HEK293 (cell line): Measurements from ENCODE around the gene SCYGR1.
A peak's percentile ranks its signal among the peaks of the same experiment; 100 is the strongest.
"Not testable (repeated sequence)": the region's sequence is repeated elsewhere in the genome, so short reads cannot be mapped to it uniquely, and the experiment has no call there.

Experiments
- CTCF ChIA-PET: fragments of 350-600 bp; formaldehyde crosslinking; extraction: SDS; loops from one replicate; lab custom pipeline; 2021; ENCODE audit warnings: antibody characterized with exemption; lab: Yijun Ruan, JAX
- POLR2A ChIA-PET: fragments of 300-600 bp; formaldehyde crosslinking; extraction: SDS; loops from one replicate; lab custom pipeline; 2020; ENCODE audit warnings: antibody characterized with exemption, inconsistent platforms; lab: Yijun Ruan, JAX
- H3K27ac ChIP-seq: fragments of 200-500 bp; sonication (Bioruptor generic); 2 replicates; pipeline ENCODE4 v1.5.1; 2014; ENCODE audit warnings: low read depth, low read length, control low read depth, inconsistent platforms; ENCODE audit errors: extremely low read depth
- H3K36me3 ChIP-seq, 2 experiments: fragments of 200-500 bp in 1 of 2; sonication (Bioruptor generic) in 1 of 2; 1 replicate in 1 of 2; 2 replicates in 1 of 2; pipeline ENCODE4 v1.5.1; 2014 to 2017; ENCODE audit warnings: inconsistent platforms in 2 of 2, low read length in 2 of 2; ENCODE audit not compliant: control insufficient read depth in 2 of 2, insufficient read depth in 1 of 2
- H3K4me1 ChIP-seq: fragments of 200-500 bp; sonication (Bioruptor generic); 2 replicates; pipeline ENCODE4 v1.5.1; 2014; ENCODE audit warnings: mild to moderate bottlenecking, low read length, inconsistent platforms; ENCODE audit not compliant: control insufficient read depth, insufficient read depth
- H3K4me3 ChIP-seq: 2 replicates; pipeline ENCODE4 v1.5.1; 2011; ENCODE audit warnings: low read depth, mild to moderate bottlenecking, control low read depth, low read length, moderate library complexity
- H3K9me3 ChIP-seq: fragments of 200-500 bp; sonication (Bioruptor generic); 2 replicates; pipeline ENCODE4 v1.5.1; 2014; ENCODE audit warnings: low read depth, low read length, inconsistent platforms; ENCODE audit not compliant: control insufficient read depth, insufficient read depth
- GFI1B ChIP-seq: fragments of 450-650 bp; formaldehyde crosslinking; IDR thresholded peaks from 2 replicates; pipeline ENCODE4 v1.5.1; 2016; ENCODE audit warnings: missing biosample characterization, missing genetic modification characterization
- SCRT2 ChIP-seq: fragments of 450-650 bp; formaldehyde crosslinking; IDR thresholded peaks from 2 replicates; pipeline ENCODE4 v1.5.1; 2016; ENCODE audit warnings: missing biosample characterization, missing genetic modification characterization
- SETDB1 ChIP-seq: IDR thresholded peaks from one replicate; pipeline ENCODE4 v1.6.1; 2017; ENCODE audit warnings: mild to moderate bottlenecking, low read length, moderate library complexity, mixed read lengths; ENCODE audit not compliant: insufficient read length
- ZBTB8A ChIP-seq: fragments of 450-650 bp; formaldehyde crosslinking; IDR thresholded peaks from 2 replicates; pipeline ENCODE4 v1.5.1; 2016; ENCODE audit warnings: missing biosample characterization, missing genetic modification characterization
- ZIC2 ChIP-seq: fragments of 450-650 bp; formaldehyde crosslinking; IDR thresholded peaks from 2 replicates; pipeline ENCODE4 v1.5.1; 2016; ENCODE audit warnings: missing biosample characterization, missing genetic modification characterization
- ZNF121 ChIP-seq: fragments of 450-650 bp; formaldehyde crosslinking; IDR thresholded peaks from 2 replicates; pipeline ENCODE4 v1.5.1; 2016; ENCODE audit warnings: missing biosample characterization, missing genetic modification characterization
- ZNF140 ChIP-seq: fragments of 450-650 bp; formaldehyde crosslinking; IDR thresholded peaks from 2 replicates; pipeline ENCODE4 v1.5.1; 2016; ENCODE audit warnings: missing biosample characterization, missing genetic modification characterization
- ZNF157 ChIP-seq: fragments of 450-650 bp; formaldehyde crosslinking; IDR thresholded peaks from 2 replicates; pipeline ENCODE4 v1.5.1; 2016; ENCODE audit warnings: missing biosample characterization, missing genetic modification characterization
- ZNF214 ChIP-seq: fragments of 450-650 bp; formaldehyde crosslinking; IDR thresholded peaks from 2 replicates; pipeline ENCODE4 v1.5.1; 2017; ENCODE audit warnings: missing biosample characterization, mild to moderate bottlenecking, missing genetic modification characterization, borderline replicate concordance
- ZNF24 ChIP-seq: fragments of 450-650 bp; formaldehyde crosslinking; IDR thresholded peaks from 2 replicates; pipeline ENCODE4 v1.5.1; 2016; ENCODE audit warnings: missing biosample characterization, missing genetic modification characterization
- ZNF37A ChIP-seq: fragments of 450-650 bp; IDR thresholded peaks from 2 replicates; pipeline ENCODE4 v1.5.1; 2018; ENCODE audit warnings: missing biosample characterization, missing genetic modification characterization
- ZNF529 ChIP-seq: fragments of 450-650 bp; formaldehyde crosslinking; IDR thresholded peaks from 2 replicates; pipeline ENCODE4 v1.5.1; 2017; ENCODE audit warnings: missing genetic modification characterization, missing biosample characterization; ENCODE audit not compliant: insufficient replicate concordance
- ZNF548 ChIP-seq: fragments of 450-650 bp; formaldehyde crosslinking; IDR thresholded peaks from 2 replicates; pipeline ENCODE4 v1.5.1; 2016; ENCODE audit warnings: missing biosample characterization, missing genetic modification characterization
- ZNF624 ChIP-seq: fragments of 450-650 bp; formaldehyde crosslinking; IDR thresholded peaks from 2 replicates; pipeline ENCODE4 v1.5.1; 2017; ENCODE audit warnings: missing biosample characterization, missing genetic modification characterization
- ZNF658 ChIP-seq: fragments of 450-650 bp; formaldehyde crosslinking; IDR thresholded peaks from 2 replicates; pipeline ENCODE4; 2016; ENCODE audit warnings: missing biosample characterization, missing genetic modification characterization
- ZNF707 ChIP-seq: fragments of 450-650 bp; formaldehyde crosslinking; IDR thresholded peaks from 2 replicates; pipeline ENCODE4 v1.5.1; 2016; ENCODE audit warnings: missing biosample characterization, missing genetic modification characterization
- ZNF843 ChIP-seq: fragments of 450-650 bp; formaldehyde crosslinking; IDR thresholded peaks from 2 replicates; pipeline ENCODE4 v1.5.1; 2016; ENCODE audit warnings: missing biosample characterization, missing genetic modification characterization
- ZSCAN16 ChIP-seq: fragments of 450-650 bp; formaldehyde crosslinking; IDR thresholded peaks from 2 replicates; pipeline ENCODE4 v1.5.1; 2016; ENCODE audit warnings: missing biosample characterization, missing genetic modification characterization
- TF ChIP-seq, protein P1 (sequence below): fragments of 450-650 bp; formaldehyde crosslinking; IDR thresholded peaks from 2 replicates; pipeline ENCODE4 v1.5.1; 2016; ENCODE audit warnings: missing biosample characterization, missing genetic modification characterization
- TF ChIP-seq, protein P2 (sequence below): fragments of 450-650 bp; formaldehyde crosslinking; IDR thresholded peaks from 2 replicates; pipeline ENCODE4 v1.5.1; 2016; ENCODE audit warnings: missing biosample characterization, missing genetic modification characterization
- TF ChIP-seq, protein P3 (sequence below): fragments of 450-650 bp; formaldehyde crosslinking; IDR thresholded peaks from 2 replicates; pipeline ENCODE4 v1.5.1; 2017; ENCODE audit warnings: missing biosample characterization, missing genetic modification characterization
- TF ChIP-seq, protein P4 (sequence below): fragments of 450-650 bp; formaldehyde crosslinking; IDR thresholded peaks from 2 replicates; pipeline ENCODE4 v1.5.1; 2016; ENCODE audit warnings: missing biosample characterization, missing genetic modification characterization
- TF ChIP-seq, protein P5 (sequence below): IDR thresholded peaks from 2 replicates; pipeline ENCODE4 v1.6.1; 2011; ENCODE audit warnings: mild to moderate bottlenecking, low read depth, low read length, borderline replicate concordance

SCYGR1 gene, protein sequence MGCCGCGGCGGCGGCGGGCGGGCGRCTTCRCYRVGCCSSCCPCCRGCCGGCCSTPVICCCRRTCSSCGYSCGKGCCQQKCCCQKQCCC

DNA sequence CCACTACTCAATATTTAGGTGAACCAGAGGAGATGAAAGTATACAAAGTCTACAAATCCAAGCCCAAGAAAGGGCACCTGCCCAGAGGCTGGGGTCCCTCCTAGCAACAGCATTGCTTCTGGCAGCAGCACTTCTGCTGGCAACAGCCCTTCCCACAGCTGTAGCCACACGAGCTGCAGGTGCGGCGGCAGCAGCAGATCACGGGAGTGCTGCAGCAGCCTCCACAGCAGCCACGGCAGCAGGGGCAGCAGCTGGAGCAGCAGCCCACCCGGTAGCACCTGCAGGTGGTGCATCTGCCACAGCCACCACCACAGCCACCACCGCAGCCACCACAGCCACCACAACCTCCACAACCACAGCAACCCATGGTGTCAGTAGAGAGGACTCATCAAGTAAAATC lies at the start of gene SCYGR1:
Gene SCYGR1, minus strand, starts transcription at position 367 of the 400 bp plus-strand sequence. Its CDS starts 0 bp downstream, at position 367.
- H3K9me3 ChIP-seq, CTCF ChIA-PET, H3K27ac ChIP-seq, H3K4me1 ChIP-seq, H3K36me3 ChIP-seq, POLR2A ChIA-PET, H3K4me3 ChIP-seq: not testable (repeated sequence)
- TF ChIP-seq SCRT2 (tag by site-specific recombination) = peak; percentile 28; the same call in 1 of the 2 replicates

DNA sequence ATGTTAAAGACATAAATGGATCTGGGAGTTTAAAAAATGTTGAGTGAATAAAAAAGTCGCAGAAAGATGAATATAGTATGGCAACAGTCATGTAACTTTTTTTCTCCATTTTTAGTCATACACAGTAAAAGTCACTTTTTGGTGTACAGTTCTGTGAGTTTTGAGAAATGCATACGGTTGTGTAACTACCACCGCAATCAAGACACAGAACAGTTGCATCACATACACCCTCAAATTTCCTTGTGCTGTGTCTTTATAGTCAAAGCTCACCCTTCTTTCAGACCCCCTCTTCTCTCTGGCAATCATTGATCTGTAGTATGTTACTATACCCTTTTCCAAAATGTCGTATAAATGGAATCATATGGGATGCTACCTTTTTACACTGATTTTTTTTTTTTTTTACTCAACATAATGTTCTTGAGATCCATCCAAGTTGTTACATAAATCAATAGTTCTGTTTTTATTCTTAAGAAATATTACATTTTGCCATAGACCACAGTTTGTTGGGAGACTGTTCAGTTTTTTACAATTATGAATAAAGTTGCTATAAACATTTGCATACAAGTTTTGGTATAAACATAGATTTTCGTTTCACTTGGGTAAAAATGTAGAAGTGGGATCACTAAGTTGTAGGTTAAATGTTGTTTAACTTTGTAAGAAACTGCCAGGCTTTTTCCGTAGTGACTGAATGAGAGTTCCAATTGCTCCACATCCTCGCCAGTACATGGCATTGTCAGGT lies 48.9 kb upstream of the SCYGR1 start:
- H3K4me1 ChIP-seq = no peaks in the 10 kb centered on the region
- no peak overlapping the region for H3K4me3 ChIP-seq
- ChIA-PET CTCF (no interaction called here), POLR2A (no interaction called here)
- no peaks in the 10 kb centered on the region for H3K9me3 ChIP-seq
- TF ChIP-seq ZNF624 (no peak), GFI1B (tag by site-specific recombination) (no peak), ZNF24 (tag by site-specific recombination) (no peak), ZNF214 (tag by site-specific recombination) (no peak), ZNF658 (no peak)
- no peak overlapping the region for H3K27ac ChIP-seq
- H3K36me3 ChIP-seq = no peaks in the 10 kb centered on the region

DNA sequence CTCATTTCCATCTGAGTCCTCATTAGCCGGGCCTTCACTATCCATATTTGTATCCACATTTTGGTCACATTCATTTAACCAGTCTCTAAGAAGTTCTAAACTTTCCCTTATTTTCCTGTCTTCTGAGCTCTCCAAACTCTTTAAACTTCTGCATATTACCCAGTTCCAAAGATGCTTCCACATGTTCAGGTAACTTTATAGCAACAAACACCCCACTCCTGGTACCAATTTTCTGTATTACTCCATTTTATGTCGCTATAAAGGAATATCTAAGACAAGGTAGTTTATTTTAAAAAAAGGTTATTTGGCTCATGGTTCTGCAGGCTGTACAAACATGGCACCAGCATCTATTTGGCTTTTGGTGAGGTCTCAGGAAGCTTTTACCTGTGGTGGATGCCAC lies 45.4 kb upstream of the SCYGR1 start:
- POLR2A ChIA-PET = no interaction called here

DNA sequence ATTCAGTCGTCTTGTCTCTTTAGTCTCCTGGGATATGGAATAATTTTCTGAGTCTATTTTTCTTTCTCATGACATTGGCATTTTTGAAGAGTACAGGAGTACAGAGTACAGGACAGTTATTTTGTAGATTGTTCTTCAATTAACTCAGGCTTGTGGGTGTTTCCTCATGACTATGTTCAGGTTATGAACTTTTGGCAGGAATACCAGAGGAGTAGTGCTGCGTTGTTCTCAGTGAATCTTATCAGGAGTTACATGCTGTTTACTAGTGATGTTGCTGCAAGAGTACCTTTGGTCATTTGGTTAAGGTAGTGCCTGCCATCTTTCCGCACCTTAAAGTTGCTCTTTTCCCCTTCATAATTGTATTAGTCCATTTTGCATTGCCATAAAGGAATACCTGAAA lies 42.9 kb upstream of the SCYGR1 start:
- H3K9me3 ChIP-seq = no peaks in the 10 kb centered on the region
- H3K27ac ChIP-seq = no peak overlapping the region
- CTCF ChIA-PET = interaction anchor here (0.7 kb wide), 1 partner anchor 25 kb away, joined by 3 read pairs; no protein-coding TSS in a partner anchor
- no peaks in the 10 kb centered on the region for H3K4me1 ChIP-seq
- POLR2A ChIA-PET = no interaction called here
- no peak overlapping the region for H3K4me3 ChIP-seq
- no peaks in the 10 kb centered on the region for H3K36me3 ChIP-seq
- no peak for TF ChIP-seq ZNF548
- TF ChIP-seq, protein P1, sequence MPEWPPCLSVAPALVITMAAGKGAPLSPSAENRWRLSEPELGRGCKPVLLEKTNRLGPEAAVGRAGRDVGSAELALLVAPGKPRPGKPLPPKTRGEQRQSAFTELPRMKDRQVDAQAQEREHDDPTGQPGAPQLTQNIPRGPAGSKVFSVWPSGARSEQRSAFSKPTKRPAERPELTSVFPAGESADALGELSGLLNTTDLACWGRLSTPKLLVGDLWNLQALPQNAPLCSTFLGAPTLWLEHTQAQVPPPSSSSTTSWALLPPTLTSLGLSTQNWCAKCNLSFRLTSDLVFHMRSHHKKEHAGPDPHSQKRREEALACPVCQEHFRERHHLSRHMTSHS = no peak
- no peak for TF ChIP-seq ZNF121 (tag by site-specific recombination)
- TF ChIP-seq ZNF843 (tag by site-specific recombination) = no peak
- TF ChIP-seq, protein P2, sequence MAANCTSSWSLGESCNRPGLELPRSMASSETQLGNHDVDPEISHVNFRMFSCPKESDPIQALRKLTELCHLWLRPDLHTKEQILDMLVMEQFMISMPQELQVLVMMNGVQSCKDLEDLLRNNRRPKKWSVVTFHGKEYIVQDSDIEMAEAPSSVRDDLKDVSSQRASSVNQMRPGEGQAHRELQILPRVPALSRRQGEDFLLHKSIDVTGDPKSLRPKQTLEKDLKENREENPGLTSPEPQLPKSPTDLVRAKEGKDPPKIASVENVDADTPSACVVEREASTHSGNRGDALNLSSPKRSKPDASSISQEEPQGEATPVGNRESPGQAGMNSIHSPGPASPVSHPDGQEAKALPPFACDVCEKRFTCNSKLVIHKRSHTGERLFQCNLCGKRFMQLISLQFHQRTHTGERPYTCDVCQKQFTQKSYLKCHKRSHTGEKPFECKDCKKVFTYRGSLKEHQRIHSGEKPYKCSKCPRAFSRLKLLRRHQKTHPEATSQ (tag by site-specific recombination) = no peak
- no peak for TF ChIP-seq ZIC2 (tag by site-specific recombination)
- TF ChIP-seq ZNF140 = no peak
- TF ChIP-seq ZSCAN16 (tag by site-specific recombination) = no peak
- TF ChIP-seq ZNF529 (tag by site-specific recombination) = no peak
- TF ChIP-seq ZNF157 (tag by site-specific recombination) = no peak
- TF ChIP-seq, protein P3, sequence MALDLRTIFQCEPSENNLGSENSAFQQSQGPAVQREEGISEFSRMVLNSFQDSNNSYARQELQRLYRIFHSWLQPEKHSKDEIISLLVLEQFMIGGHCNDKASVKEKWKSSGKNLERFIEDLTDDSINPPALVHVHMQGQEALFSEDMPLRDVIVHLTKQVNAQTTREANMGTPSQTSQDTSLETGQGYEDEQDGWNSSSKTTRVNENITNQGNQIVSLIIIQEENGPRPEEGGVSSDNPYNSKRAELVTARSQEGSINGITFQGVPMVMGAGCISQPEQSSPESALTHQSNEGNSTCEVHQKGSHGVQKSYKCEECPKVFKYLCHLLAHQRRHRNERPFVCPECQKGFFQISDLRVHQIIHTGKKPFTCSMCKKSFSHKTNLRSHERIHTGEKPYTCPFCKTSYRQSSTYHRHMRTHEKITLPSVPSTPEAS (tag by site-specific recombination) = no peak
- TF ChIP-seq, protein P4, sequence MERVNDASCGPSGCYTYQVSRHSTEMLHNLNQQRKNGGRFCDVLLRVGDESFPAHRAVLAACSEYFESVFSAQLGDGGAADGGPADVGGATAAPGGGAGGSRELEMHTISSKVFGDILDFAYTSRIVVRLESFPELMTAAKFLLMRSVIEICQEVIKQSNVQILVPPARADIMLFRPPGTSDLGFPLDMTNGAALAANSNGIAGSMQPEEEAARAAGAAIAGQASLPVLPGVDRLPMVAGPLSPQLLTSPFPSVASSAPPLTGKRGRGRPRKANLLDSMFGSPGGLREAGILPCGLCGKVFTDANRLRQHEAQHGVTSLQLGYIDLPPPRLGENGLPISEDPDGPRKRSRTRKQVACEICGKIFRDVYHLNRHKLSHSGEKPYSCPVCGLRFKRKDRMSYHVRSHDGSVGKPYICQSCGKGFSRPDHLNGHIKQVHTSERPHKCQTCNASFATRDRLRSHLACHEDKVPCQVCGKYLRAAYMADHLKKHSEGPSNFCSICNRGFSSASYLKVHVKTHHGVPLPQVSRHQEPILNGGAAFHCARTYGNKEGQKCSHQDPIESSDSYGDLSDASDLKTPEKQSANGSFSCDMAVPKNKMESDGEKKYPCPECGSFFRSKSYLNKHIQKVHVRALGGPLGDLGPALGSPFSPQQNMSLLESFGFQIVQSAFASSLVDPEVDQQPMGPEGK = no peak
- no peak for TF ChIP-seq ZBTB8A (tag by site-specific recombination)
- TF ChIP-seq, protein P5, sequence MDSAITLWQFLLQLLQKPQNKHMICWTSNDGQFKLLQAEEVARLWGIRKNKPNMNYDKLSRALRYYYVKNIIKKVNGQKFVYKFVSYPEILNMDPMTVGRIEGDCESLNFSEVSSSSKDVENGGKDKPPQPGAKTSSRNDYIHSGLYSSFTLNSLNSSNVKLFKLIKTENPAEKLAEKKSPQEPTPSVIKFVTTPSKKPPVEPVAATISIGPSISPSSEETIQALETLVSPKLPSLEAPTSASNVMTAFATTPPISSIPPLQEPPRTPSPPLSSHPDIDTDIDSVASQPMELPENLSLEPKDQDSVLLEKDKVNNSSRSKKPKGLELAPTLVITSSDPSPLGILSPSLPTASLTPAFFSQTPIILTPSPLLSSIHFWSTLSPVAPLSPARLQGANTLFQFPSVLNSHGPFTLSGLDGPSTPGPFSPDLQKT = no peak

More for the DNA sequence above, 45.4 kb upstream of the SCYGR1 start:
- Histone ChIP-seq H3K36me3 (no peaks in the 10 kb centered on the region), H3K4me1 (no peaks in the 10 kb centered on the region), H3K27ac (no peak overlapping the region), H3K9me3 (no peaks in the 10 kb centered on the region), H3K4me3 (no peak overlapping the region)
- TF ChIP-seq ZNF157 (tag by site-specific recombination) (no peak), ZNF707 (tag by site-specific recombination) (peak; percentile 96), ZNF37A (tag by site-specific recombination) (no peak), SETDB1 (peak; percentile 34)
- CTCF ChIA-PET = interaction anchor here (1.0 kb wide), 1 partner anchor 38 kb away, joined by 3 read pairs; no protein-coding TSS in a partner anchor
